Natural killer cell (primary cell): Measurements from ENCODE around the gene TMEM259. TPM values are rescaled to one million over a fixed set of nuclear protein-coding genes. Genes with fewer than 3 reads are reported as not detected.

ENCODE experiments used
- ATAC-seq, 3 donors: fragments of 150-1000 bp in 2 of 3; fragments of 200-7000 bp in 1 of 3; cut with Tn5 transposase; 1 replicate in 1 of 3; 2 replicates in 2 of 3; pipeline ENCODE4 v1.10.0; 2021; ENCODE audit warnings: mild to moderate bottlenecking in 2 of 3, moderate library complexity in 2 of 3
- DNase-seq, 2 donors: peaks; one replicate each; pipeline versions ENCODE4 v3.0.0 to v3.0.0-alpha.2; 2013 to 2021; ENCODE audit warnings: mixed read lengths in 1 of 2
- H3K27ac ChIP-seq: one replicate; pipeline ENCODE4 v1.5.1; 2013; ENCODE audit warnings: mild to moderate bottlenecking, low read length
- H3K27me3 ChIP-seq: one replicate; pipeline ENCODE4 v1.6.1; 2013; ENCODE audit warnings: low read length; ENCODE audit not compliant: control insufficient read depth, insufficient read depth
- H3K36me3 ChIP-seq: one replicate; pipeline ENCODE4 v1.6.1; 2013; ENCODE audit warnings: low read length; ENCODE audit not compliant: control insufficient read depth, insufficient read depth
- H3K4me1 ChIP-seq: one replicate; pipeline ENCODE4 v1.6.1; 2013; ENCODE audit warnings: low read length; ENCODE audit not compliant: control insufficient read depth, insufficient read depth
- H3K4me3 ChIP-seq: one replicate; pipeline ENCODE4 v1.5.1; 2013; ENCODE audit warnings: low read length
- H3K9me3 ChIP-seq: one replicate; pipeline ENCODE4 v1.6.1; 2013; ENCODE audit warnings: low read length; ENCODE audit not compliant: control insufficient read depth, insufficient read depth
- H3K27ac Mint-ChIP-seq, 2 donors: one replicate each; pipeline ENCODE4 v1.8.0; 2022; ENCODE audit warnings: mild to moderate bottlenecking in 2 of 2, mixed read lengths in 2 of 2, moderate library complexity in 1 of 2
- H3K27me3 Mint-ChIP-seq, 2 donors: one replicate each; pipeline ENCODE4 v1.8.0; 2022; ENCODE audit warnings: low read depth in 2 of 2, mixed read lengths in 2 of 2
- H3K36me3 Mint-ChIP-seq: one replicate; pipeline ENCODE4 v1.8.0; 2022; ENCODE audit warnings: mixed read lengths
- H3K4me1 Mint-ChIP-seq, 2 donors: one replicate each; pipeline ENCODE4 v1.8.0; 2022; ENCODE audit warnings: mixed read lengths in 2 of 2
- H3K4me3 Mint-ChIP-seq: one replicate; pipeline ENCODE4 v1.8.0; 2022; ENCODE audit warnings: mild to moderate bottlenecking, moderate library complexity, mixed read lengths
- H3K9me3 Mint-ChIP-seq, 2 donors: one replicate each; pipeline ENCODE4 v1.8.0; 2022; ENCODE audit warnings: mixed read lengths in 2 of 2
- WGBS: methylation state at CpG from one replicate; pipeline ENCODE4 v1.1.7; 2013; ENCODE audit warnings: missing lambda C conversion rate; ENCODE audit not compliant: insufficient coverage; 5-methylcytosine and 5-hydroxymethylcytosine counted together
- intact Hi-C: fragments of 100-400 bp; cut with micrococcal nuclease; formaldehyde crosslinking; loops from one replicate; pipeline ENCODE4 v1.14.2; 2022
- total RNA-seq, 4 donors: library from RNA; stranded (reverse); fragments of 120-200 nt in 1 of 4; gene quantifications; one replicate each; pipeline versions ENCODE4 v1.2.3 to v1.2.4, GENCODE V29; 2013 to 2022
- TF ChIP-seq, protein P1 (sequence below): fragments of 200-600 bp; IDR thresholded peaks from one replicate; pipeline ENCODE4 v1.8.0; 2022; ENCODE audit warnings: antibody characterized with exemption

The TMEM259 gene
- 100 to 1,000 TPM; 310 to 354 (median 317) TPM for total RNA-seq
- 105 TPM for total RNA-seq (2013)

DNA sequence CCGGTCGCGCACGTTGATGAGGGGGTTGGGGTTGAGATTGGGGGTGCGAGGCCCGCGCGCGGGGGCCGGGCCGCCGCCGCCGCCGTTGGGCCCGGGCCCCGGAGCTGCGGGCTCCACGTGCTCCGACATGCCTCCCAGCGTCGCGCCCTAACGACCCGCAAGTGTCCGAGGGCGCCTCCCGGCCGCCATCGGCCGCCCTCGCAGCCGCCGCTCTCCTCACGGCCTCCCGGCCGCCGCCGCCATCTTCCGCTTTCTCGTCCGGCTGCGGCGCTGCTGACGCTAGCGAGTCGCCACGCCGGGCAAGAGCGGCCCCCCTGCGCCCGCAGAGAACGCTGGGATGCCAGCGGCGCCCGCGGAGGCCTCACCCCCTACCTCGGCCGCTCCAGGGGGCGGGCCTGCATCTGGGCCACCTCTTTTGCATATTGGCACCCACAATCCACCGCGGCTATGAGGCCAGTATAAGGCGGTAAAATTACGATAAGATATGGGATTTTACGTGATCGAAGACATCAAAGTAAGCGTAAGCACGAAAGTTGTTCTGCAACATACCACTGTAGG, at the start of gene TMEM259:
Gene TMEM259 (minus strand): TSS at position 256 of the 558 bp plus-strand sequence. CDS start 127 bp downstream, at position 129.
- intact Hi-C loops = loop anchor here (1.0 to 5.0 kb wide), 3 partner anchors 20 to 226 kb away; partner anchors contain the start of genes ABCA7, GPX4 and MIDN
- Histone ChIP-seq H3K36me3 (peaks cover 9% of the 10 kb centered on the region), H3K4me3 (peak within 1 kb of the TSS; percentile 94), H3K27ac (peak within 1 kb of the TSS; percentile 100), H3K27me3 (no peaks in the 10 kb centered on the region), H3K4me1 (peaks cover 66% of the 10 kb centered on the region), H3K9me3 (no peaks in the 10 kb centered on the region)
- peak; percentile 97 to 98 for DNase-seq
- Mint-ChIP-seq H3K4me3 (peak within 1 kb of the TSS; percentile 92), H3K9me3 (no peaks in the 10 kb centered on the region), H3K36me3 (no peaks in the 10 kb centered on the region), H3K27me3 (peaks cover 0 to 3% of the 10 kb centered on the region in 2 donors), H3K27ac (peak within 1 kb of the TSS; percentile 100), H3K4me1 (peaks cover 24 to 49% of the 10 kb centered on the region in 2 donors)
- peak; percentile 88 to 98 (median 88) for ATAC-seq
- TF ChIP-seq, protein P1, sequence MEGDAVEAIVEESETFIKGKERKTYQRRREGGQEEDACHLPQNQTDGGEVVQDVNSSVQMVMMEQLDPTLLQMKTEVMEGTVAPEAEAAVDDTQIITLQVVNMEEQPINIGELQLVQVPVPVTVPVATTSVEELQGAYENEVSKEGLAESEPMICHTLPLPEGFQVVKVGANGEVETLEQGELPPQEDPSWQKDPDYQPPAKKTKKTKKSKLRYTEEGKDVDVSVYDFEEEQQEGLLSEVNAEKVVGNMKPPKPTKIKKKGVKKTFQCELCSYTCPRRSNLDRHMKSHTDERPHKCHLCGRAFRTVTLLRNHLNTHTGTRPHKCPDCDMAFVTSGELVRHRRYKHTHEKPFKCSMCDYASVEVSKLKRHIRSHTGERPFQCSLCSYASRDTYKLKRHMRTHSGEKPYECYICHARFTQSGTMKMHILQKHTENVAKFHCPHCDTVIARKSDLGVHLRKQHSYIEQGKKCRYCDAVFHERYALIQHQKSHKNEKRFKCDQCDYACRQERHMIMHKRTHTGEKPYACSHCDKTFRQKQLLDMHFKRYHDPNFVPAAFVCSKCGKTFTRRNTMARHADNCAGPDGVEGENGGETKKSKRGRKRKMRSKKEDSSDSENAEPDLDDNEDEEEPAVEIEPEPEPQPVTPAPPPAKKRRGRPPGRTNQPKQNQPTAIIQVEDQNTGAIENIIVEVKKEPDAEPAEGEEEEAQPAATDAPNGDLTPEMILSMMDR = no peak
- 0% methylated on average over 66 of the region's 68 CpGs for WGBS

DNA sequence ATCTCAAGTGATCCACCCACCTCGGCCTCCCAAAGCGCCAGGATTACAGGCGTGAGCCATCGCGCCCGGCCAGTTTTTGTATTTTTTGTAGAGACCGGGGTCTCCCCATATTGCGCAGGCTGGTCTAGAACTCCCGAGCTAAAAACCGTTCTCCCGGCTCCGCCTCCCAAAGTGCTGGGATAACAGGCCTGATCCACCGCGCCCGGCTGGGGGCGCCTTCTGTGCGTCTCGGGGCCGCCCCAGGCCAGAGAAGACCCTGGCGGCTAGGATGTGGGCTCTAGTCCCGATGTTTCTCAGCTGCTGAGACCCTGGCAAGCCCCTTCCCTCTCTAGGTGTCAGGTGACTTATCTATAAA, 49.6 kb upstream of the TMEM259 start:
- H3K9me3 ChIP-seq = no peaks in the 10 kb centered on the region
- intact Hi-C loops = no loop called here
- TF ChIP-seq, protein P1 = no peak
- H3K9me3 Mint-ChIP-seq = no peaks in the 10 kb centered on the region
- ATAC-seq (no peak), DNase-seq (no peak)
- H3K36me3 Mint-ChIP-seq = peaks cover 2% of the 10 kb centered on the region
- H3K27me3 Mint-ChIP-seq = no peaks in the 10 kb centered on the region
- WGBS = 95% methylated on average over 21 of the region's 21 CpGs
- H3K4me3 ChIP-seq = no peak overlapping the region
- peak overlapping the region; percentile 91 for H3K4me3 Mint-ChIP-seq
- H3K4me1 ChIP-seq = peaks cover 82% of the 10 kb centered on the region
- peaks cover 31 to 46% of the 10 kb centered on the region in 2 donors for H3K4me1 Mint-ChIP-seq
- H3K27me3 ChIP-seq = no peaks in the 10 kb centered on the region
- no peak overlapping the region for H3K27ac ChIP-seq
- peak overlapping the region; percentile 33 to 93 for H3K27ac Mint-ChIP-seq
- peaks cover 59% of the 10 kb centered on the region for H3K36me3 ChIP-seq

DNA sequence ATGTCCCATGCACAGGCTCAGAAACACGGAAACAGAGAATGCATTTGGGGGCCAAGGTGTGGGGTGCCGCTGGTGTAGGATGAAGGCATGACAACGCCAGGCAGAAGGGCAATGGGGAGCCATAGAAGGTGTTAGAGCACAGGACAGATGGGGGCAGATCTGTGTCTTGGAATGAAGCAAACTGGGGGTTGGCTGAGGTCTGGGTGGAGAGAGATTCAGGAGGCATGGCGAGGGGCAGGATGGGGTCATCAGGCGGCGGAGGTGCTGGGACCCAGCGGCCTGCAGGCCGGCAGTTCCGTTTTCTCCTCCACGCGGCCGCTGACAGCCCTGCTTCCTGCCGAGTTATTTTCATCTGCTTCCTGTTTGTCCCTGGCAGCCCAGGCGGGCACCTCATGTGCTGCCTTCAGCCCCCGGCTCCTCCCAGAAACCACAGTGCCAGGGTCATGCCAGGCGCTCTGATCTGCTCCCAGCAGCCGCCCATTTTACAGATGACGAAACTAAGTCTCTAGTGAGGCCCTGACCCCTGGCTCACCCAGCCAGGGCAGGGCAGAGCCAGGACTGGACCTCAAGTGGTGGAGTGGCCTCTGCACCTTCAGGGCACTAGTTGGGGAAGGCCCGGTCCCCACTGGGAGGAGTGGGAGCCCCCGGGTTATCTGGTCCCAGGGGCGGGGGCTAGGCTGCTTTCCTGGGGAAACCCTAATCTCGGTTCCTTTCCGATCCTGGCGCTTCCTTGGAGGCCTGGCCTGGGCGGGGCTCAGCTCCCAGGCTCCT, 48.3 kb upstream of the TMEM259 start:
- TF ChIP-seq, protein P1 = no peak
- intact Hi-C loops = loop anchor here (5.0 kb wide), 2 partner anchors 33 to 37 kb away; partner anchors contain the start of gene GPX4
- no peaks in the 10 kb centered on the region for H3K9me3 Mint-ChIP-seq
- ATAC-seq = peak; percentile 7 to 51 (median 25)
- H3K4me1 Mint-ChIP-seq = peaks cover 33 to 55% of the 10 kb centered on the region in 2 donors
- peak overlapping the region; percentile 91 for H3K4me3 Mint-ChIP-seq
- no peaks in the 10 kb centered on the region for H3K36me3 Mint-ChIP-seq
- H3K27ac Mint-ChIP-seq = peak overlapping the region; percentile 88 to 93
- 10% methylated on average over 25 of the region's 25 CpGs for WGBS
- H3K27me3 ChIP-seq = no peaks in the 10 kb centered on the region
- H3K27me3 Mint-ChIP-seq = no peaks in the 10 kb centered on the region
- no peaks in the 10 kb centered on the region for H3K9me3 ChIP-seq
- peak; percentile 53 to 87 for DNase-seq
- H3K36me3 ChIP-seq = peaks cover 49% of the 10 kb centered on the region
- H3K27ac ChIP-seq = peak overlapping the region; percentile 94
- peak overlapping the region; percentile 97 for H3K4me3 ChIP-seq
- H3K4me1 ChIP-seq = peaks cover 83% of the 10 kb centered on the region
